Stimulated activated CD8-positive, alpha-beta memory T cell treated with anti-CD3 and anti-CD28 coated beads, Interleukin-12 subunit alpha, Interleukin-12 subunit beta, amount 100 ng/mL, for 1 hour (primary cell): ENCODE results near the gene ACOT12.
"Not testable (repeated sequence)": the region's sequence is repeated elsewhere in the genome, so short reads cannot be mapped to it uniquely, and the experiment has no call there.

ENCODE experiments used
- DNase-seq: peaks from one replicate; pipeline ENCODE4 v3.0.0-alpha.2; 2020; ENCODE audit warnings: low read depth

Gene ACOT12

GRCh38 chr5:81337803-81338202 is 56.1 kb downstream of the ACOT12 start:
- no peak for DNase-seq

- no peak for DNase-seq
Observed at GRCh38 chr5:81336556-81336955, 57.4 kb downstream of the ACOT12 start.

- no peak for DNase-seq
Observed at GRCh38 chr5:81335946-81336345, 58.0 kb downstream of the ACOT12 start.

GRCh38 chr5:81334304-81335061 is 59.5 kb downstream of the ACOT12 start:
- no peak for DNase-seq

- DNase-seq = no peak
Observed at GRCh38 chr5:81326554-81326953, 67.4 kb downstream of the ACOT12 start.

GRCh38 chr5:81317536-81317935 is 76.4 kb downstream of the ACOT12 start:
- no peak for DNase-seq

- DNase-seq = no peak
Observed at GRCh38 chr5:81316571-81316970, 77.4 kb downstream of the ACOT12 start.

GRCh38 chr5:81315830-81316229 is 78.1 kb downstream of the ACOT12 start:
- DNase-seq = no peak

- no peak for DNase-seq
Observed at GRCh38 chr5:81315336-81315735, 78.6 kb downstream of the ACOT12 start.

- no peak for DNase-seq
Observed at GRCh38 chr5:81314581-81314980, 79.4 kb downstream of the ACOT12 start.

- no peak for DNase-seq
Observed at GRCh38 chr5:81313686-81314085, 80.2 kb downstream of the ACOT12 start.

GRCh38 chr5:81313278-81313677 is 80.7 kb downstream of the ACOT12 start:
- DNase-seq = no peak

GRCh38 chr5:81310402-81311063 is 83.4 kb downstream of the ACOT12 start:
- DNase-seq = no peak

GRCh38 chr5:81308836-81309235 is 85.1 kb downstream of the ACOT12 start:
- DNase-seq = no peak

- DNase-seq = no peak
Observed at GRCh38 chr5:81305785-81306184, 88.1 kb downstream of the ACOT12 start.

GRCh38 chr5:81303563-81303962 is 90.4 kb downstream of the ACOT12 start:
- DNase-seq = no peak

GRCh38 chr5:81302596-81302995 is 91.3 kb downstream of the ACOT12 start:
- DNase-seq = no peak

GRCh38 chr5:81301271-81302015 is 92.5 kb downstream of the ACOT12 start, which contains the start of gene ZCCHC9:
Gene ZCCHC9, plus strand, starts transcription at chr5:81301587. Its CDS starts 3,171 bp downstream, at chr5:81304758.
- DNase-seq = peak; percentile 90

- DNase-seq = no peak
Observed at GRCh38 chr5:81300921-81301270, 93.0 kb downstream of the ACOT12 start.

GRCh38 chr5:81297531-81297930 is 96.4 kb downstream of the ACOT12 start:
- no peak for DNase-seq

- DNase-seq = not testable (repeated sequence)
Observed at GRCh38 chr5:81294021-81294420, 99.9 kb downstream of the ACOT12 start.

- DNase-seq = no peak
Observed at GRCh38 chr5:81292130-81292529, 101.8 kb downstream of the ACOT12 start.

- no peak for DNase-seq
Observed at GRCh38 chr5:81290146-81290545, 103.8 kb downstream of the ACOT12 start.
